Skeletal muscle tissue (tissue), 4 donors: ENCODE results near the gene PDF. TPM values are rescaled to one million over a fixed set of nuclear protein-coding genes. Genes with fewer than 3 reads are reported as not detected.

ENCODE experiments used
- H3K27ac ChIP-seq: one replicate; pipeline ENCODE4 v1.7.0; 2013; ENCODE audit warnings: mild to moderate bottlenecking, low read depth, low read length, inconsistent platforms
- H3K27me3 ChIP-seq, 3 donors: one replicate each; pipeline ENCODE4 v1.7.0; 2013; ENCODE audit warnings: low read length in 3 of 3; ENCODE audit not compliant: control insufficient read depth in 3 of 3, insufficient read depth in 3 of 3
- H3K36me3 ChIP-seq, 3 donors: one replicate each; pipeline ENCODE4 v1.7.0; 2013; ENCODE audit warnings: low read length in 3 of 3; ENCODE audit not compliant: control insufficient read depth in 3 of 3, insufficient read depth in 3 of 3
- H3K4me1 ChIP-seq, 3 donors: one replicate each; pipeline ENCODE4 v1.7.0; 2013; ENCODE audit warnings: low read length in 3 of 3, mild to moderate bottlenecking in 3 of 3; ENCODE audit not compliant: control insufficient read depth in 3 of 3, insufficient read depth in 3 of 3
- H3K4me3 ChIP-seq, 3 donors: one replicate each; pipeline ENCODE4 v1.7.0; 2013; ENCODE audit warnings: low read length in 3 of 3
- H3K9ac ChIP-seq, 3 donors: one replicate each; pipeline ENCODE4 v1.7.0; 2013; ENCODE audit warnings: low read length in 3 of 3, mild to moderate bottlenecking in 3 of 3, moderate library complexity in 2 of 3, low read depth in 1 of 3
- H3K9me3 ChIP-seq, 3 donors: one replicate each; pipeline ENCODE4 v1.7.0; 2013; ENCODE audit warnings: low read length in 3 of 3; ENCODE audit not compliant: control insufficient read depth in 3 of 3
- total RNA-seq: library from RNA; depleted of rRNA; stranded (reverse); fragments of >200 nt; gene quantifications from one replicate; pipeline ENCODE4 v1.2.3, GENCODE V29; 2014
- donor health status: Osteomylitis.

The PDF gene
- total RNA-seq, 1 donor from 2014 or later: 6.8 TPM

GRCh38 chr16:69318911-69319289 is 11.5 kb downstream of the PDF start:
- Histone ChIP-seq H3K27ac (no peak overlapping the region), H3K36me3 (peaks cover 75 to 85% (median 80%) of the 10 kb centered on the region in 3 donors), H3K4me3 (no peak overlapping the region), H3K4me1 (peaks cover 1 to 34% (median 23%) of the 10 kb centered on the region in 3 donors), H3K9me3 (no peaks in the 10 kb centered on the region), H3K9ac (no peak overlapping the region), H3K27me3 (no peaks in the 10 kb centered on the region)

GRCh38 chr16:69318177-69318910 is 12.0 kb downstream of the PDF start:
- H3K4me1 ChIP-seq: peaks cover 0 to 29% (median 19%) of the 10 kb centered on the region in 3 donors
- no peak overlapping the region for H3K4me3 ChIP-seq
- no peak overlapping the region for H3K27ac ChIP-seq
- H3K9me3 ChIP-seq: no peaks in the 10 kb centered on the region
- H3K27me3 ChIP-seq: no peaks in the 10 kb centered on the region
- H3K9ac ChIP-seq: no peak overlapping the region
- H3K36me3 ChIP-seq: peaks cover 71 to 81% (median 78%) of the 10 kb centered on the region in 3 donors

GRCh38 chr16:69316595-69317034 is 13.8 kb downstream of the PDF start:
- H3K9me3 ChIP-seq: no peaks in the 10 kb centered on the region
- H3K4me3 ChIP-seq: no peak overlapping the region
- H3K27ac ChIP-seq: peak overlapping the region; percentile 56
- no peaks in the 10 kb centered on the region for H3K27me3 ChIP-seq
- peak overlapping the region in 1 of 3 donors; percentile 50 for H3K9ac ChIP-seq
- H3K4me1 ChIP-seq: peaks cover 8 to 29% (median 21%) of the 10 kb centered on the region in 3 donors
- peaks cover 58 to 64% (median 62%) of the 10 kb centered on the region in 3 donors for H3K36me3 ChIP-seq

GRCh38 chr16:69315486-69316311 is 14.7 kb downstream of the PDF start:
- Histone ChIP-seq H3K27me3 (no peaks in the 10 kb centered on the region), H3K36me3 (peaks cover 49 to 55% (median 53%) of the 10 kb centered on the region in 3 donors), H3K27ac (peak overlapping the region; percentile 56), H3K4me1 (peaks cover 10 to 29% (median 21%) of the 10 kb centered on the region in 3 donors), H3K4me3 (no peak overlapping the region), H3K9me3 (no peaks in the 10 kb centered on the region), H3K9ac (peak overlapping the region in 1 of 3 donors; percentile 50)

GRCh38 chr16:69314534-69314933 is 15.9 kb downstream of the PDF start:
- Histone ChIP-seq H3K4me1 (peaks cover 13 to 33% (median 24%) of the 10 kb centered on the region in 3 donors), H3K36me3 (peaks cover 37 to 43% (median 41%) of the 10 kb centered on the region in 3 donors), H3K9ac (no peak overlapping the region), H3K27ac (no peak overlapping the region), H3K27me3 (no peaks in the 10 kb centered on the region), H3K9me3 (no peaks in the 10 kb centered on the region), H3K4me3 (no peak overlapping the region)

- no peaks in the 10 kb centered on the region for H3K27me3 ChIP-seq
- peaks cover 13 to 31% (median 26%) of the 10 kb centered on the region in 3 donors for H3K4me1 ChIP-seq
- H3K36me3 ChIP-seq: peaks cover 27 to 34% (median 33%) of the 10 kb centered on the region in 3 donors
- no peak overlapping the region for H3K4me3 ChIP-seq
- H3K9me3 ChIP-seq: no peaks in the 10 kb centered on the region
- H3K27ac ChIP-seq: no peak overlapping the region
- H3K9ac ChIP-seq: no peak overlapping the region
These were observed 16.9 kb downstream of the PDF start for GRCh38 chr16:69313469-69313868.

GRCh38 chr16:69311533-69312387 is 18.6 kb downstream of the PDF start:
- Histone ChIP-seq H3K9me3 (no peaks in the 10 kb centered on the region), H3K4me1 (peaks cover 13 to 22% (median 17%) of the 10 kb centered on the region in 3 donors), H3K27me3 (no peaks in the 10 kb centered on the region), H3K27ac (peak overlapping the region; percentile 83), H3K4me3 (peak overlapping the region; percentile 82 to 89 (median 88)), H3K36me3 (peaks cover 18 to 26% (median 23%) of the 10 kb centered on the region in 3 donors), H3K9ac (peak overlapping the region; percentile 92 to 96 (median 92))

- Histone ChIP-seq H3K27me3 (no peaks in the 10 kb centered on the region), H3K9me3 (no peaks in the 10 kb centered on the region)
These were observed 19.5 kb downstream of the PDF start, which contains the start of gene VPS4A for GRCh38 chr16:69310653-69311532. TSS of gene VPS4A (plus strand) at chr16:69311350. CDS start at chr16:69311512, 162 bp downstream.

More at GRCh38 chr16:69310653-69311532, 19.5 kb downstream of the PDF start, which contains the start of gene VPS4A:
- Histone ChIP-seq H3K36me3 (peaks cover 10 to 17% (median 14%) of the 10 kb centered on the region in 3 donors), H3K4me1 (peaks cover 11 to 14% (median 13%) of the 10 kb centered on the region in 3 donors), H3K9ac (peak within 1 kb of the TSS; percentile 92 to 96 (median 92)), H3K4me3 (peak within 1 kb of the TSS; percentile 88 to 93 (median 89)), H3K27ac (peak within 1 kb of the TSS; percentile 83)
